NCI-H2081 (cell line): ENCODE results near the gene TMEM14B.
A peak's percentile ranks its signal among the peaks of the same experiment; 100 is the strongest.
"Not testable (repeated sequence)": the region's sequence is repeated elsewhere in the genome, so short reads cannot be mapped to it uniquely, and the experiment has no call there.

Experiments used
- DNase-seq, 2 experiments: peaks; one replicate each; lab custom pipeline; 2025; lab: John Stamatoyannopoulos, UW

The TMEM14B gene

GRCh38 chr6:10747251-10747972 is at the start of gene TMEM14B:
TMEM14B (plus strand) TSS chr6:10747805; CDS start chr6:10749246, 1,441 bp downstream.
- DNase-seq, result peak; percentile 97 to 98

- no peak for DNase-seq
Observed at GRCh38 chr6:10713962-10714361, 33.6 kb upstream of the TMEM14B start.

- DNase-seq, result peak in 1 of 2 experiments; percentile 10
Observed at GRCh38 chr6:10719296-10719963, 28.2 kb upstream of the TMEM14B start.

GRCh38 chr6:10719964-10720264 is 27.7 kb upstream of the TMEM14B start:
- DNase-seq, result no peak

- peak; percentile 35 to 48 for DNase-seq
Observed at GRCh38 chr6:10720265-10720959, 27.2 kb upstream of the TMEM14B start.

GRCh38 chr6:10720960-10721849 is 26.4 kb upstream of the TMEM14B start:
- DNase-seq, result not testable (repeated sequence)

- no peak for DNase-seq
Observed at GRCh38 chr6:10721850-10722569, 25.6 kb upstream of the TMEM14B start.

GRCh38 chr6:10722570-10722819 is 25.1 kb upstream of the TMEM14B start:
- DNase-seq, result no peak

GRCh38 chr6:10722820-10723566 is 24.6 kb upstream of the TMEM14B start, which contains the start of gene TMEM14C:
TMEM14C (plus strand) TSS chr6:10723070; CDS start chr6:10724614, 1,544 bp downstream.
- peak; percentile 95 to 97 for DNase-seq

GRCh38 chr6:10723567-10723881 is 24.1 kb upstream of the TMEM14B start:
- no peak for DNase-seq

GRCh38 chr6:10725044-10725443 is 22.6 kb upstream of the TMEM14B start:
- DNase-seq, result no peak

GRCh38 chr6:10725716-10726115 is 21.9 kb upstream of the TMEM14B start:
- DNase-seq, result no peak

- DNase-seq, result no peak
Observed at GRCh38 chr6:10730254-10730653, 17.4 kb upstream of the TMEM14B start.

GRCh38 chr6:10733151-10733715 is 14.4 kb upstream of the TMEM14B start:
- DNase-seq, result no peak

- no peak for DNase-seq
Observed at GRCh38 chr6:10733863-10734262, 13.7 kb upstream of the TMEM14B start.

- DNase-seq, result no peak
Observed at GRCh38 chr6:10736731-10737130, 10.9 kb upstream of the TMEM14B start.

- no peak for DNase-seq
Observed at GRCh38 chr6:10740061-10740460, 7.5 kb upstream of the TMEM14B start.

- DNase-seq, result not testable (repeated sequence)
Observed at GRCh38 chr6:10741643-10742042, 6.0 kb upstream of the TMEM14B start.

GRCh38 chr6:10742251-10742650 is 5.4 kb upstream of the TMEM14B start:
- no peak for DNase-seq

GRCh38 chr6:10743515-10743914 is 4.1 kb upstream of the TMEM14B start:
- no peak for DNase-seq

- no peak for DNase-seq
Observed at GRCh38 chr6:10745116-10745515, 2.5 kb upstream of the TMEM14B start.
